GM18517 (cell line): ENCODE measurements around the gene GPR3.
A peak's percentile ranks its signal among the peaks of the same experiment; 100 is the strongest.
"Not testable (repeated sequence)": the region's sequence is repeated elsewhere in the genome, so short reads cannot be mapped to it uniquely, and the experiment has no call there.

Source experiments
- ATAC-seq: cut with Tn5 transposase; IDR thresholded peaks from one replicate; pipeline ENCODE4 v1.9.1; 2021; ENCODE audit warnings: mild to moderate bottlenecking, moderate library complexity; ENCODE audit not compliant: unreplicated experiment

Gene GPR3

DNA sequence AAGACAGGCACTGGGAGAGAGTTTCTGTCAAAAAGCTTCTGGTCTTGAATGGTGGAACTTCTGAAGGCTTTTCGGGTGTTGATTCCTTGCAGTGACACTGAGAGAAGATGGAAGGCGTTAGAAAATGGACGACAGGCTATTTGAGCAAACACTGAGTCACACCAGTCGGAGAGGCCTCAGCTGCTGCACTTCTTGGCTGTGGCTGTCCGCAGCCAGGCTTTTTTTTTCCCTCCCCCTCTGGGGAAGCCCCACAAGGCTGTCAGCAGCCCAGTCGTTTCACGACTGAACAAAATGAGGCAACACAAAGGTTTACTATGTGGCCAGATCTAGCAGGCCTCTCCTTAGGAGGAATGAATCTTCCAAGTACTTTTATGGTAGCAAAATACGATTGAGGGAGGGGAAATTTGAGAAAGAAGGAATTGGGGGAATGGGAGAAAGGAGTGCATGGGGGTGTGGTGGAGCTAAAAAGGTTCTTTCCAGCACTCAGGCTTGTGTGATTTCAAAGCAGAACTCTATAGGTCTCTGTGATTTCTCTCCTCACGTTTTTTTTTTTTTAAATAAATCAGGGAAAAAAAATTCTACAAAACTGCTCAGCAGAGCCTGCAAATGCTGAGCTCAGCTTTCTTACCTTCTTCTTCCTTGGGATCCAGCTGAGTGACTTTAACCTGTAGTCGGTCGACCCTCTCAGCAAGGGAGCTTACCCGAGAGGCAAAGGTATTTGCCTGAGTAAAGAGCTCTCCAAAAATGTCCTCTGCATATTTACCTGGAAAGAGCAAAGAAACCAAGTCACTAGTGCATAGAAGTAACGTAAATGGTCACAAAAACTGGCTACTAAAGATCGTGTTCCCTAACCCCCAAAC is 26.1 kb downstream of the GPR3 start:
- peak; percentile 62 for ATAC-seq

DNA sequence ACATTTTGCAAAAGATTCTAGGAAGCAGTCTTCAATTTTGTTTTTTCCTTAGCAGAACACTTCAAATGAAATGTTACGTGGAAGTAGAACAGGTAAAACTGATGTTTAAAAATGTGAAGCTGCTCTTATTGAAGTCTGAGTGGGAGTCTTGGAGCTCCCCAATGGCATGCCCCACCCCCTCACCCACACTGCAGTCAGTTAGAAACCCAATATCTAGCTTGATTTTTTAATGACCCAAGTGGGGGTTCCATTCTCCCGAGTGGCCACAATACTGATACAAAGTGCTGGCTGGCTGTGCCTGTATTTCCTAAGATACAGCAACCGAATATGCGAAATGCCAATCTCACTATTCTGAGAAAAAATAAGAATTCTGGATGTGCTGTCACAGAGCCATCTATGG is 31.3 kb downstream of the GPR3 start:
- ATAC-seq: no peak

DNA sequence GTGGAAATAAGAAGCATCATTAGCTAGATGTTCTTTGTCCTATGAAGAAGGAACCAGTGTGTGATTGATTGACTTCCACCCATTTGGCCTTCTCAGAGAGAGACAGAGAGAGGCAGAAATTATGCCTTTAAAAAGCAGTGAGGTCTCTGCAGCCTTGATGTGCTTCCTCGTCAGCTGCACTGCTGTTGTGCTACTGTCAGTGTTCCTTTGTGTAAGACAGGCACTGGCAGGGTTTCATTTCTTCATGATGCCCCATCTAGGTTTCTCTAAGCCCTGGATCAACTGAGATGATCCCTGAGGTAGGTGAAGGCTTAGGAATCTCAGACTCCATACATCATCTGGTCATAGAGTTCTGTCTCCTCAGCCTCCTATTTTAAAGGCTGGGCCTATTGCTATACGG is 34.9 kb downstream of the GPR3 start:
- no peak for ATAC-seq

DNA sequence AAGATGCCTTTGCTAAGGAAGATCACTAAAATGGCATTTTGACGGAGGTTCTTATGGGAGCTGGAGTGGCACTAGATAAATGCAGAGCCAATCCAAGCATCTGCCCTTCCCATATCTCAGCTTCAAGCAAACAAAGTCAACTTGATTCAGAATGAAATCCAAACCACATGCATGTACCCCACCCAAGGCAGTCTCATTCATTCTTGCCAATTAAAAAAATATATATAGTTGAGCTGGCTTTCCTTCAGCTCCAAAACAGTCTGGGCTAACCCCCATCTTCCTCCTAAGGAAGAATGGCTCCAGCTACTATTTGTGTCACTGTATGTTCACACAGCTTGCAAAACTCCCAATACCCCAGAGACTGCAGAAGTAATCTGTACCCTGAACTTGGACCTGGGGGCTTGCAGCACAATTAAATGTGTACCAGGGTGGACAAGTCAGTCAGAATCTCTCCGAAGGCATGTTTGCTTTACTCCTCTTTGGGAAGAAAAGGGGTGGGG is 35.4 kb downstream of the GPR3 start:
- ATAC-seq: no peak

DNA sequence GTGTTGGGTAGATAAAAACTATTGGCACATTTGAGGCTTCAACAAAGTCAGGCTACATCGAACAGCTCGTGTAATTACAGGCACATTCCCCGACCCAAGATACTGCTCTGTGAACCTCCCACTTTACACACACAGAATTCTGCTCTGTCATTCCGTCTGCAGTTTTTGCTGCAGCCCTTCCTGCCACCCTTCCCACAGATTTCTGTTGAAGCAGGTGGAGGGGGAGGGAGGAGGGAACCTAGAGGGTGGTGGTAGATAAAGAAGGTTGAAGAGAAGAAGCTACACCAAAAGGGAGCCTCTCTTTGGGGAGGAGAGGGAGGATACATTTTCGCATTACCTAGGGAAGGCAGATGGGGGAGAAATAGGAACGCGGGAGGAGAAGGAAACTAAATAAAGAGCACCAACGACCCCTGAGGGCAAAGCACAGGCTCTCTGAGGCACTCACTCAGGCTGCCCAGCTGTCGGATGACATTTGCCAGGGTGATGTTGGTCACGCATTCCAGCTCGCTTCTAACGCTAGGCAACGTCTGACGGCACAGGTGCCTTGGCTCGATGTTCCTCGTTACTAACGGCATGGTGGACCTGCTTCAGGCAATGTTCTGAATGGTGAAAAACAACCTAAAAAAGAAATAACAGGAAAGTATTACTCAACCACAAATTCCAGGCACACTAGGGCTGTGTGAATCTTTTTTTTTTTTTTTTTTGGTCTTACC is 36.0 kb downstream of the GPR3 start:
- no peak for ATAC-seq

DNA sequence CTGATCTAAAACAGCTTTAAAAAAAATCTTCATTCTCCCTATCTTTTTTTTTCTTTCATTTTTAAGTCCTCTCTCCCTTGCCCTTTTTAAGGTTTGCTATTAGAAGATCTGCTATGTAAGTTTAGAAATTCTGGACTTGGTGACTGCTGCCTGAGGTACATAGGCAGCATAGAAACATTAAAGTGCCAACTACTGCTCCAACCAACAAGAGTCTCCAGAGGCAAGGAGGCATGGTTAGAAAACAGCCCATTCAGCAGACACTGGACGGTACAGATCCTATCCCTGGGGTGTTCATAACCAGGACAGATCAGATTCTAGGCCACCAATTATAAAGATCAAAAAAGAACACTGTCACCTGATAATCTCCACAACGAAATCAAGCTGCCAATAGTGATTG is 36.6 kb downstream of the GPR3 start:
- ATAC-seq: no peak

DNA sequence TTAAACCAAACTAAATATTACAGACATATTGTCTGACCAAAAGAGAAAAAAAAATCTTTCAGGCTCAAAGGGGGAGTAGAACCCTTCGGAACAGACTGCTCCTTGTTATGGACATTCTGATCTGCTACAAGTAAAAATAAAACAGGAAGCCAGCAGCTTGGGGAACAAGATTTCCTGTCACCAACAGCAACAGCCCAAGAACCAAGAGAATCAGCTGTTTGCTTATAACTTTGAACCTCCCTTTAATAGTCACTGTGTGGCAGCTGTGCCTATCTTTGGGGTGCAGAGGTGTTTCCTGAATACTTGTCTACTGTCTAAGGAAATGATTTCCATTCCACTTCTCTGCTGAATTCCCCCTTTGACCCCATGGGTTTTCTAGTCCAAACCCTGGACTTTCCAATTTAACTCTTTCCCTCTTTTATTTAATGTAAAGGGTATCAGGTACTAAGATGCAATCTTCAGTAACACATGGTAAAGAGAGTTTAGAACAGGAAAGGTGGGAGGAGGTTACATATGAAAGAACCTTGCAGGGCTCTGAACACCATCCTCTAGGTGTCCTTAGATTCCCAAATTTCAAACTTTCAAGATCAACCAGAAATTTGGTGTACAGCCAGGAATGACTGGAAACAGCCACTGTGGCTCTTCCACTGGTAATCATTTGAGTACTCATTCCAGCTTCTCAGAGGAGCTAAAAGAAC is 38.6 kb downstream of the GPR3 start:
- ATAC-seq: no peak

DNA sequence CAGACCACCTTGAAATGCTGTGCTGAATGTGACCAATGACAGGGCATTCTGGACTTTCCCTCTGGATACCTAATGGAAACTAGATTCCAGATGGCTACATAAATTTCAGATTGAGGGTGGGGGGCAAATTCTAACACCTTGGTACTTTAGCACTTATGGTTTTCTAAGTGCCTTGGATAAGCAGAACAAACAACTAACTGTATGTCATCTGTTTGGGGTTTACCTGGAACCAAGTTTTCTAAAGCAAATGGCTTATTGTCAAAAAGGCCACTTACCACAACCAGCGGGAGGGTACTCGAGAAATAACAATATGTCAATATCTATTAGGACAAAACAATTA is 39.1 kb downstream of the GPR3 start:
- ATAC-seq: no peak

DNA sequence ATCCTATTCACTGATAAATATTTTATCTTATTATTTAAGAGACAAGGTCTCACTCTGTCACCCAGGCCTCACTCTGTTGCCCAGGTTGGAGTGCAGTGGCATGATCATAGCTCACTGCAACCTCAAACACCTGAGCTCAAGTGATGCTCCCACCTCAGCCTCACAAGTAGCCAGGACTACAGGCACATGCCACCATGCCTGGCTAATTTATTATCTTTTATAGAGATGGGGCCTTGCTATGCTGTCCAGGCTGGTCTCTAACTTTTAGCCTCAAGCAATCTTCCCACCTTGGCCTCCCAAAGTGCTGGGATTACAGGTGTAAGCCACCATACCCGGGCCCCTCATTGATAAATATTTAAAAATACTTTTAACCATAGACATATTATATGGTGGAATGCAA is 40.3 kb downstream of the GPR3 start:
- not testable (repeated sequence) for ATAC-seq

DNA sequence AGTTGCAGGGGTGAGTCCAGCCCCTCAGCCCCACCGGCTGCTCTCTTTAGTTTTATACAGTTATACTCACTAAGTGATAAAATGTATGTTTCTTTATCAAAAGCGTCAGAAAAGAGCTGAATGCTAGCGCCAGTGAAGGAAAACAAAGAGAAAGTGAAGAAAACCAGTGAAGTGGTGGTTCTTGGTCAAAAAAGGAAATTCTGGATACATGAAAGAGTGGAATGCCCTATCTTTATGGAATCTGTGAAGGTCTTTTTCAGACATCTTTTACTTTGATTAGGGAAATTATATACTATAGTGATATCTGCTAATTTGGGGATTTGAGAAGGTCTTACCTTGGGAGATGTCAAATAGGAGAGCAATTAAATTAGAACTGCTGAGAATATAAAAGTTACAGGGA is 41.3 kb downstream of the GPR3 start:
- no peak for ATAC-seq

DNA sequence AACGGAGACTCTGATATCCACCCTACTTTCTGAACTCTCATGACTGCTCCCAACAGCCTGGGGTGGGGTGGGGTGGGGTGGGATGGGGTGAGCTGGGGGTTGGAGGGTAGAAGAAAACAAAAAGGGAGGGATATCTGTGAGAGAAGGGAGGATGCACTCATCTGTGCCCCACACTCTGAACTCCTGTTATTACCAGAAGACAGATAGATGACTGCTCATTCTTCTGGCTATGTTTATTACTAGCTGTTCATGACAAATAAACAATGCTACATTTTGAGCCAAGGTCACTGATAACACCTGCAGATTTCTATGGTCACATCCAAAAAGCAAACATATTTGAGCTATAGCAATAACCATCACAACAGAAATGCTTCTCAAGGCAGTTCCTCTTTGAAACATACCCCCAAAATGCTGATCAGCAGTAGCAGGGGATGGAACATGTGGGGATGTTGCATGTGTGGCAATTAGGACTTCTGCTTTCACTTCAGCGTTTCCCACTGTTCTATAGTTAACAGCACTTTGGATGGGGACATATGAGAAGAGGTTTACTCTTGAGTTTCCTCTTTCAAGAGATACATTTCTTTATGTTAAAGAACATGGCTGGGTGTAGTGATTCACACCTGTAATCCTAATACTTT is 43.3 kb downstream of the GPR3 start:
- no peak for ATAC-seq

DNA sequence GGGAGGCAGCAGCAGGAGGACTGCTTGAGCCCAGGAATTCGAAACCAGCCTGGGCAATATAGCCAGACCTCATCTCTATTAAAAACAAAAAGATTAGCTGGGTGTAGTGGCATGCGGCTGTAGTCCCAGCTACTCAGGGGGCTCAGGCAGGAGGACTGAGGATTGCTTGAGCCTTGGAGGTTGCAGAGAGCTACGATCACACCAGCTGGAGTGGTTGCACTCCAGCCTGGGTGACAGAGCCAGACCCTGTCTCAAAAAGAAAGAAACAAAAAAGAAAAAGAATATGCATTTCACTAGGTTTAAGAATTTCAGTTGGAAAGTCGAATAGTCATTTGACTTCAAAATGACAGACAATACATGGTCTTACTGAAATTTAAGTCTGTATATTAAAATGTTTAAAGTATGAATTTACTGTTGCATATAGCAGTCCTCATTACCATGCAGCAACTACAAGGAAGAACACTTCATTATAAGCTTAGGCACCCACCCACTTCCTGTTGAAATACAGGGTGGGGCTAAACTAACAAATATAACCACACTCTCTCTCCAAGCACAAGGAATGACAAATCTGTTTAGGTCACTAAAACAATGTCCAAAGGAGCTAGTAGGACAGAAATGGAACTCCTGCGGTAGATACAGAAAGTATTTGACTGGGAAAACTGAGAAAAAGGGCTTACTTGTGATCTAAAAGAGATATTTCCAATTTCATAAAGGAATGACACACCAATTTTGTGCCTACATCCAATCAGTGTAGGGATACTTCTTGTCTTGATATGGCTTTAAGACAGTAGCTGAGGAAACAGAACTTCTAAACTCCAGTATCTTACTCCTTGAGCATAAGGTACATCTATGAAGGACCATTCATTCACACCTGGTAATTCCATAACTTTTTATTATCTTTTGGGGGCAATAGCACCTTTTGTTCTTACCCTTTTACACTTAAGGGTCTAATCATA is 44.1 kb downstream of the GPR3 start:
- no peak for ATAC-seq

DNA sequence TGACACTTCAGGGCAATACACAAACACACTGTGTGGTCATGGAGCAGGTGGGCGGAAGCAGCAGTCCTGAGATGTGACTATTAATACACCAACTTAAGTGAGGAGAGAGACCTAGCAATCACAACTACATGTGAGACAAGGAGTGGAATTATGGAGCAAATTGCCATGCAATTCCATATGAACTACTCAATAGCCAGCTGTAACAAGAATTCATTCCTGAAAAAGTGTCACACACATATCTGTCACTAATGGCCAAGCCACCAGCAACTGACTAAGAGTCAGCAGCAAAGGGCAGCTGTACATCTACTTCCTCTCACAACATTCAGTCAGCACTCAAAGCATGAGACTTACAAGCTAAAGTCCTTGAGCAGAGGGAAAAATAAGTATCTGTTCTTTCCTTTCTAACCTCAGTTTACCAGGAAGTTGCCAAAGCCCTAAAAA is 46.2 kb downstream of the GPR3 start:
- no peak for ATAC-seq

DNA sequence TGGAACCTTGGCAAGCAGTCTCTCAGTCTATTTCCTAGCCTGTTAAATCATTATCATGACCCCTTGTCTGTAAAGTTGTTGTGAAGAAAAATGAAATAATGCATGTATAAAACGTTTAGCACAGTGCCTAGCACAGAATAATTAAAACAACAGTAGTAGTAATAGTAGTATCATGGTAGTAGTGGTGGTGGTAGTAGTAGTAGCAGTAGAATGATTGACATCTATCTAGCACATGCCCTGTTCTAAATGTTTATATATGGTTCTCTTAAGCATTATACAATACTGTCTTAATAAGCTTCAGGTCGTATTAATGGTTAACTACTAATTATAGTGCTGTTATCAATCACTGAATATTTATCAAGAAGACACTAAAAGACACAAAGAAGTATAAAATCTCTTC is 46.7 kb downstream of the GPR3 start:
- no peak for ATAC-seq

DNA sequence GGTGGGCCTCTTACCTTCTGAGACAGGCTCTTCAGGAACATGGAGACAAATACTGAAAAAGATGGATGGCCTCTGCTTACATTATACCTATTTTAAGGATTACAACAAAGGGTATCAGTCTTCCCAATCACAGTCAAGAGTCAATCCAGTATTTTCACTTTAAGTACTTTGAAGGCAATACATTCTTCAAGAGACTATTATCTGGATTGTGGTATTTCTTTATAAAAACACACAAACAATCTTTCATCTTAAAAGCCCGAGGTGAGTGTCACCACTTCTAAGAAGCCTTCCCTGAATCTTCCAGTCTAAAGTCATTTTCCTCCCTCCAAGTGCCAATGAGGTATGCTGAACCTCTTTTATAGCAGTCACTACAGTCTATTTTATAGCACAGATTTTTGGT is 52.2 kb downstream of the GPR3 start:
- ATAC-seq: no peak
